NT2/D1 (cell line): ENCODE measurements around the gene EFCC1.
A peak's percentile ranks its signal among the peaks of the same experiment; 100 is the strongest.
"Not testable (repeated sequence)": the region's sequence is repeated elsewhere in the genome, so short reads cannot be mapped to it uniquely, and the experiment has no call there.

Experiments used
- DNase-seq: peaks from one replicate; pipeline ENCODE4 v3.0.0-alpha.2; 2011; ENCODE audit warnings: low read depth, low spot score
- H3K27me3 ChIP-seq: 2 replicates; pipeline ENCODE4 v1.6.0; 2011; ENCODE audit warnings: mild to moderate bottlenecking; ENCODE audit not compliant: insufficient read length, insufficient read depth
- H3K36me3 ChIP-seq: 2 replicates; pipeline ENCODE4 v1.6.1; 2011; ENCODE audit warnings: mild to moderate bottlenecking, low read length, mixed read lengths; ENCODE audit not compliant: insufficient read depth, insufficient read length
- H3K4me1 ChIP-seq: 2 replicates; pipeline ENCODE4 v1.5.1; 2011; ENCODE audit not compliant: insufficient read depth, insufficient read length
- H3K4me3 ChIP-seq: 2 replicates; pipeline ENCODE4 v1.5.1; 2011; ENCODE audit warnings: low read depth; ENCODE audit not compliant: insufficient read length
- H3K9ac ChIP-seq: 2 replicates; pipeline ENCODE4 v1.6.0; 2011; ENCODE audit warnings: low read depth; ENCODE audit not compliant: insufficient read length
- H3K9me3 ChIP-seq: 2 replicates; pipeline ENCODE4 v1.5.1; 2011; ENCODE audit warnings: mild to moderate bottlenecking, low read length; ENCODE audit not compliant: insufficient read depth
- SUZ12 ChIP-seq: IDR thresholded peaks from 2 replicates; pipeline ENCODE4 v1.6.1; 2011; ENCODE audit not compliant: insufficient read length, insufficient read depth; ENCODE audit errors: extremely low read depth
- YY1 ChIP-seq: IDR thresholded peaks from 2 replicates; pipeline ENCODE4 v1.6.1; 2011; ENCODE audit not compliant: insufficient read length, insufficient read depth
- ZNF274 ChIP-seq: IDR thresholded peaks from 2 replicates; pipeline ENCODE4 v1.6.1; 2011; ENCODE audit warnings: mild to moderate bottlenecking, low read depth, low read length

The EFCC1 gene

DNA sequence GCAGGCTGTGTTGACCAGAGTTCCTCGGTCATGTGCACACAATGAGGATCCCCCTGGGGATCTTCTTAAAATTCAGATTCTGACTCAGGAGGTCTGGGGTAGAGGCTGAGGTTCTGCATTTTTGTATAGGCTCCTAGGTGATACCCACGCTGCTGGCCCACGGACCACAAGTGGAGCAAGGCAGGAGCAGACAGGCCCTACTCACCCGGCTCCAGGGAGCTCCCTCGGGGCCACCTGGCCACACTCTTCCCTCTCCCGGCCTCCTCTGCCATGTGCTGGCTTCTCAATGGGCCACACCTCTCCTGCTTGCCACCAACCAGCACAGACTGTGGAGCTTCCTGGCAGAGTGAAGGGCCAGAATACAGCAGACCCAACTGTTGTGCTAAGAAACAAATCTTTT, 83.4 kb downstream of the EFCC1 start:
- Histone ChIP-seq H3K4me1 (no peaks in the 10 kb centered on the region), H3K4me3 (no peak overlapping the region), H3K36me3 (no peaks in the 10 kb centered on the region), H3K9me3 (no peaks in the 10 kb centered on the region), H3K9ac (no peak overlapping the region), H3K27me3 (no peaks in the 10 kb centered on the region)
- no peak for DNase-seq
- TF ChIP-seq ZNF274 (no peak), YY1 (no peak), SUZ12 (no peak)

DNA sequence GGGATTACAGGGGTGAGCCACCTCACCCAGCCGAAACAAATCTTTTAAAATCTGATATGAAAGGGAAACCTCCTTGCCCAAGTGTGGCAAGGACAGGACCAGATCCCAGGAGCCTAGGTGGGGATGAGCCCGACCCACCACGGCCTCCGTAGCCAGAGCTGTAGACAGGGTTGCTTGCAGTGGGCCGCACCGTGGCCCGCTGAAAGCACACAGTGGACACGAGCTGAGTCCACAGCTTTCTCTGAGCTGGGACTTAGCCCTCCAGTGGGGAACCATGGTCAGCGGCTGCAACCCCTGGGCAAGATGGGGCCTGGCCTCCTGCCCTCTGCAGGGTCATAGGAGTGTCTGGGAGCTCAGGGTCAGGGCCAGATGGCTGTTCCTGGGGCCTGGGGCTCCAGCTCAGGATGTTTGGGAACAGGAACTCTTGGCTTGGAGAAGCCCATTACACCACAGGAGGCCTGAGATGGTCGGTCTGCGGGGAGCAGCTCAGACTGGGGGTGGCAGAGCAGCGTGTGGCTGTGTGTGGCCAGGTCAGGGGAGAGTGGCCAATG, 84.1 kb downstream of the EFCC1 start:
- Histone ChIP-seq H3K4me3 (no peak overlapping the region), H3K36me3 (no peaks in the 10 kb centered on the region), H3K27me3 (no peaks in the 10 kb centered on the region), H3K4me1 (no peaks in the 10 kb centered on the region), H3K9me3 (no peaks in the 10 kb centered on the region), H3K9ac (no peak overlapping the region)
- no peak for TF ChIP-seq SUZ12
- no peak for DNase-seq

- H3K4me1 ChIP-seq = no peaks in the 10 kb centered on the region
- DNase-seq = no peak
- no peak overlapping the region for H3K4me3 ChIP-seq
- no peaks in the 10 kb centered on the region for H3K9me3 ChIP-seq
- TF ChIP-seq ZNF274 = no peak
- no peak for TF ChIP-seq YY1
- TF ChIP-seq SUZ12 = no peak
- no peaks in the 10 kb centered on the region for H3K27me3 ChIP-seq
- no peak overlapping the region for H3K9ac ChIP-seq
- no peaks in the 10 kb centered on the region for H3K36me3 ChIP-seq
Measured at GRCh38 chr3:129085818-129086217, 84.7 kb downstream of the EFCC1 start.

- Histone ChIP-seq H3K9me3 (no peaks in the 10 kb centered on the region), H3K4me1 (no peaks in the 10 kb centered on the region), H3K4me3 (no peak overlapping the region), H3K9ac (no peak overlapping the region), H3K27me3 (no peaks in the 10 kb centered on the region), H3K36me3 (peaks cover 5% of the 10 kb centered on the region)
- DNase-seq = no peak
- no peak for TF ChIP-seq YY1
- TF ChIP-seq ZNF274 = no peak
- no peak for TF ChIP-seq SUZ12
Measured at GRCh38 chr3:129087138-129087702, 86.1 kb downstream of the EFCC1 start.

GRCh38 chr3:129087904-129088303, 86.8 kb downstream of the EFCC1 start:
- H3K27me3 ChIP-seq = not testable (repeated sequence)

GRCh38 chr3:129088312-129088711, 87.2 kb downstream of the EFCC1 start:
- not testable (repeated sequence) for H3K9me3 ChIP-seq, H3K4me3 ChIP-seq, H3K9ac ChIP-seq, H3K36me3 ChIP-seq, H3K4me1 ChIP-seq, H3K27me3 ChIP-seq, DNase-seq

More at GRCh38 chr3:129087904-129088303, 86.8 kb downstream of the EFCC1 start:
- not testable (repeated sequence) for H3K9ac ChIP-seq, H3K4me3 ChIP-seq, H3K9me3 ChIP-seq, H3K4me1 ChIP-seq, H3K36me3 ChIP-seq
- DNase-seq = peak; percentile 30
